Heart left ventricle (tissue), 16 donors: ENCODE results near the gene GTF2A2. TPM values are rescaled to one million over a fixed set of nuclear protein-coding genes. Genes with fewer than 3 reads are reported as not detected.

Experiments
- ATAC-seq, 4 donors: fragments of 200-7000 bp; cut with Tn5 transposase; one replicate each; pipeline ENCODE4 v1.9.1; 2020 to 2022; ENCODE audit warnings: moderate library complexity in 4 of 4, mild to moderate bottlenecking in 3 of 4, moderate number of reproducible peaks in 1 of 4
- DNase-seq, 5 donors: peaks; one replicate each; pipeline ENCODE4 v3.0.0-alpha.2; 2020
- H3K27ac ChIP-seq, 12 donors: fragments of 200-600 bp; sonication (generic) in 4 of 12; one replicate each; pipeline versions ENCODE4 v1.5.0 to v1.8.0; 2016 to 2022; ENCODE audit warnings: mild to moderate bottlenecking in 2 of 12
- H3K27me3 ChIP-seq, 9 donors: fragments of 200-600 bp; sonication (generic) in 2 of 9; one replicate each; pipeline versions ENCODE4 v1.5.1 to v1.8.0; 2016 to 2022; ENCODE audit warnings: mild to moderate bottlenecking in 3 of 9
- H3K36me3 ChIP-seq, 9 donors: fragments of 200-600 bp; sonication (generic) in 2 of 9; one replicate each; pipeline versions ENCODE4 v1.5.0 to v1.8.0; 2018 to 2022; ENCODE audit warnings: mild to moderate bottlenecking in 2 of 9
- H3K4me1 ChIP-seq, 12 donors: fragments of 200-600 bp; sonication (generic) in 4 of 12; one replicate each; pipeline versions ENCODE4 v1.5.0 to v1.8.0; 2016 to 2022; ENCODE audit warnings: mild to moderate bottlenecking in 3 of 12
- H3K4me3 ChIP-seq, 12 donors: fragments of 200-600 bp; sonication (generic) in 4 of 12; one replicate each; pipeline versions ENCODE4 v1.5.0 to v1.8.0; 2017 to 2022; ENCODE audit warnings: mild to moderate bottlenecking in 9 of 12, moderate library complexity in 4 of 12
- H3K9me3 ChIP-seq, 12 donors: fragments of 200-600 bp; sonication (generic) in 4 of 12; one replicate each; pipeline versions ENCODE4 v1.5.0 to v1.8.0; 2016 to 2022; ENCODE audit warnings: mild to moderate bottlenecking in 1 of 12
- POLR2A ChIP-seq, 2 donors: fragments of 450-650 bp; IDR thresholded peaks; one replicate each; pipeline ENCODE4 v1.6.1; 2017; ENCODE audit warnings: antibody characterized with exemption in 2 of 2, mild to moderate bottlenecking in 2 of 2, moderate library complexity in 2 of 2
- WGBS, 4 donors: extraction: QIAGEN DNeasy Blood & Tissue Kit in 2 of 4; methylation state at CpG; one replicate each; pipeline versions ENCODE4 v1.1.5 to v1.1.7; 2013 to 2018; 5-methylcytosine and 5-hydroxymethylcytosine counted together
- intact Hi-C, 10 donors: fragments of 100-400 bp; cut with DNase I; formaldehyde crosslinking; loops; one replicate each; pipeline versions ENCODE4 v1.11.1 to v1.14.2; 2022
- polyA plus RNA-seq, 2 donors: library from polyadenylated mRNA; stranded (reverse); fragments of 200-250 nt; gene quantifications; one replicate each; pipeline ENCODE4 v1.2.3, GENCODE V29; 2013
- total RNA-seq, 9 donors: library from RNA; depleted of rRNA in 2 of 9; stranded (reverse); fragments of >200 nt in 2 of 9; fragmentation: NEBNext Ultra II Directional in 3 of 9; extraction: Animal tissue kit (Norgen Biotek cat#: 25700) in 3 of 9; gene quantifications; one replicate each; pipeline versions ENCODE4 v1.1.0 to v1.2.4, GENCODE V29; 2016 to 2023
- TF ChIP-seq, protein P1 (sequence below), 12 donors: fragments of 200-600 bp; sonication (generic) in 4 of 12; IDR thresholded peaks; one replicate each; pipeline versions ENCODE4 v1.5.0 to v1.8.0; 2018 to 2022; ENCODE audit warnings: antibody characterized with exemption in 12 of 12, mild to moderate bottlenecking in 5 of 12
- donor health status: ischemic (EF 13 %, LVEDD 7.1; RV severe dilation, severe dysfunction).
- donor health status: healthy with polysubstance abuse.
- donor health status: DM: no; HTN: yes; CAD: no.
- donor health status: DM: no; HTN: no; CAD: no.
- donor health status: ischemic (EF 25% LVEDD 6.9; RV normal size, moderate dysfunction).
- donor health status: ischemic (EF 25% LVEDD 5.7; RV mildly dilated, moderate dysfunction).
- donor health status: healthy.
- donor health status: DM: yes; HTN: yes; CAD: no.
- donor health status: ischemic (EF 35%, LVEDD 5.7; RV mildly dilated, moderate dysfunction).
- donor health status: nonischemic (EF 11% LVEDD 7.7; RV severe dilation, severe dysfunction).
- donor health status: DM: yes; HTN: yes; CAD: no.
- donor health status: PGD.
- donor health status: ischemic (EF 29% LVEDD 5.4; RV normal size, mild dysfunction).
- donor health status: nonischemic (EF 23%, LVEDD 6.1; RV moderate dilation, normal function).

Gene GTF2A2
- total and polyA plus RNA-seq, 11 donors: 23.8 to 156 (median 110) TPM

DNA sequence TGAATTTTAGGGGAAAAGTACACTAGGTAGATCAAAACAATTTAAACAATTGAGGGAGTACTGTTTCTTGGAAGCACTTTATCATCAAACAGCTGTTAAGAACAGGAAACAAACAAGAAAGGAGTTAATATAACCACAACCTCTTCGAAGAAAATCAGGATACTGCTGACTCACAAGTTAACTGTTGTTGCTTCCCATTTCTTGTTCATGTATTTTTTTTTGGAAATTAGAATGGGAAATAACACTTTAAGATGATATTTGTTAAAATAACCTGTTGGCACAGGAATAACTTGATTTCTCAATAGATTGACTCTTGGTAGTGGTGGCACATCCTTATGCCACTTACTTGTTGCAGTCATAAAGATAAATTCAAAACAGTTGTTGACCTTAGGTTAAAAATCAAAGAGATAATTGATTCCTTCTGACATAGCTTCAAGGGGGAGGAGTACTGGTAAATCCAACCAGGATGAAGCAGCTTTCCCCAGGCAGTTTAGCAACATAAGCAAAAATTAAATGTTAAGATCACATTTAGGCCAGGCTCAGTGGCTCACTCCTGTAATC is 28.5 kb upstream of the GTF2A2 start:
- peaks cover 0 to 42% (median 22%) of the 10 kb centered on the region in 9 donors for H3K36me3 ChIP-seq
- H3K4me1 ChIP-seq: peaks cover 0 to 59% (median 36%) of the 10 kb centered on the region in 12 donors
- H3K4me3 ChIP-seq: peak overlapping the region in 3 of 12 donors; percentile 2 to 99 (median 3)
- no peaks in the 10 kb centered on the region for H3K27me3 ChIP-seq
- no peak for ATAC-seq
- intact Hi-C loops: no loop called here
- TF ChIP-seq, protein P1, sequence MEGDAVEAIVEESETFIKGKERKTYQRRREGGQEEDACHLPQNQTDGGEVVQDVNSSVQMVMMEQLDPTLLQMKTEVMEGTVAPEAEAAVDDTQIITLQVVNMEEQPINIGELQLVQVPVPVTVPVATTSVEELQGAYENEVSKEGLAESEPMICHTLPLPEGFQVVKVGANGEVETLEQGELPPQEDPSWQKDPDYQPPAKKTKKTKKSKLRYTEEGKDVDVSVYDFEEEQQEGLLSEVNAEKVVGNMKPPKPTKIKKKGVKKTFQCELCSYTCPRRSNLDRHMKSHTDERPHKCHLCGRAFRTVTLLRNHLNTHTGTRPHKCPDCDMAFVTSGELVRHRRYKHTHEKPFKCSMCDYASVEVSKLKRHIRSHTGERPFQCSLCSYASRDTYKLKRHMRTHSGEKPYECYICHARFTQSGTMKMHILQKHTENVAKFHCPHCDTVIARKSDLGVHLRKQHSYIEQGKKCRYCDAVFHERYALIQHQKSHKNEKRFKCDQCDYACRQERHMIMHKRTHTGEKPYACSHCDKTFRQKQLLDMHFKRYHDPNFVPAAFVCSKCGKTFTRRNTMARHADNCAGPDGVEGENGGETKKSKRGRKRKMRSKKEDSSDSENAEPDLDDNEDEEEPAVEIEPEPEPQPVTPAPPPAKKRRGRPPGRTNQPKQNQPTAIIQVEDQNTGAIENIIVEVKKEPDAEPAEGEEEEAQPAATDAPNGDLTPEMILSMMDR (IDR thresholded peaks at IDR 0.05): no peak
- TF ChIP-seq POLR2A (IDR thresholded peaks at IDR 0.05): no peak
- DNase-seq: no peak
- no peaks in the 10 kb centered on the region for H3K9me3 ChIP-seq
- peak overlapping the region in 5 of 12 donors; percentile 3 to 100 (median 29) for H3K27ac ChIP-seq
- 10 to 23% (median 11%) methylated on average over 1 of the region's 1 CpG for WGBS, 4 donors

DNA sequence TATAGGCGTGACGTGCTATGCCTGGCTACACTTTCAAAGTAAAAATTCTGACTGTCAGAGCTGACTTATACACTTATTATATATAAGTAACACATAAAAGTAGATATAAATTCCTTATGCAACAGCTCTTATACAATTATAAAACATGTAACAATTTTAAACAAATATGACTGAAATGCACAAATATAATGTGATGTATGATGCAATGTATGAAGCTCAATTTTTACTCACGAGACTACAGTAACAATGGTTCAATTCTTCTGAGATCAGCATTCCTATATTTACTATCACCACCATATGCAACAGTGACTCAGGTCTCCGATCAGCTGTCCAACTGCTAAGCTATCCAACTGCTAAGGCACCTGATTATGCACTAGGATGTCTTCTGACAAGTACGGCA is 23.6 kb upstream of the GTF2A2 start:
- DNase-seq (no peak), ATAC-seq (no peak)
- TF ChIP-seq, protein P1 (IDR thresholded peaks at IDR 0.05): no peak
- TF ChIP-seq POLR2A (IDR thresholded peaks at IDR 0.05): no peak
- Histone ChIP-seq H3K4me3 (no peak overlapping the region), H3K4me1 (peaks cover 0 to 36% (median 12%) of the 10 kb centered on the region in 12 donors), H3K27me3 (no peaks in the 10 kb centered on the region), H3K27ac (no peak overlapping the region), H3K9me3 (no peaks in the 10 kb centered on the region), H3K36me3 (peaks cover 0 to 81% (median 67%) of the 10 kb centered on the region in 9 donors)
- WGBS, 4 donors: 80 to 98% (median 94%) methylated on average over 4 of the region's 5 CpGs
- intact Hi-C loops: no loop called here

DNA sequence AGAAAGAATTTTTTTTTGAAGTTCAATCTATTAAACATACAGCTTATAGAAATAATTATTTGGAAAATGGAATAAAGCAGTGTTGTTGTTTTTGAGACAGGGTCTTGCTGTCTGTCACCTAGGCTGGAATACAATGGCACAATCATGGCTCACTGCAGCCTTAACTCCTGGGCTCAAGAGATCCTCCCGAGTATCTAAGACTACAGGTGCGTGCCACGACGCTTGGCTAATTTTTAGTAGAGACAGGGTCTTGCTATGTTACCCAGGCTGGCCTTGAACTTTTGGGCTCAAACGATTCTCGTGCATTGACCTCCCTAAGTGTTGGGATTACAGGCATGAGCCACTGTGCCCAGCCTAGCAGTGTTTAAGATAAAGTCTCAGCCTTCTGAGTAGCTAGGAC is 23.0 kb upstream of the GTF2A2 start:
- H3K4me3 ChIP-seq: no peak overlapping the region
- H3K4me1 ChIP-seq: peaks cover 0 to 31% (median 7%) of the 10 kb centered on the region in 12 donors
- DNase-seq: no peak
- H3K36me3 ChIP-seq: peaks cover 0 to 86% (median 72%) of the 10 kb centered on the region in 9 donors
- no peaks in the 10 kb centered on the region for H3K27me3 ChIP-seq
- H3K27ac ChIP-seq: no peak overlapping the region
- intact Hi-C loops: no loop called here
- no peaks in the 10 kb centered on the region for H3K9me3 ChIP-seq
- TF ChIP-seq POLR2A (IDR thresholded peaks at IDR 0.05): no peak
- TF ChIP-seq, protein P1 (IDR thresholded peaks at IDR 0.05): no peak
- no peak for ATAC-seq
- WGBS, 4 donors: 90 to 97% (median 94%) methylated on average over 6 of the region's 6 CpGs

DNA sequence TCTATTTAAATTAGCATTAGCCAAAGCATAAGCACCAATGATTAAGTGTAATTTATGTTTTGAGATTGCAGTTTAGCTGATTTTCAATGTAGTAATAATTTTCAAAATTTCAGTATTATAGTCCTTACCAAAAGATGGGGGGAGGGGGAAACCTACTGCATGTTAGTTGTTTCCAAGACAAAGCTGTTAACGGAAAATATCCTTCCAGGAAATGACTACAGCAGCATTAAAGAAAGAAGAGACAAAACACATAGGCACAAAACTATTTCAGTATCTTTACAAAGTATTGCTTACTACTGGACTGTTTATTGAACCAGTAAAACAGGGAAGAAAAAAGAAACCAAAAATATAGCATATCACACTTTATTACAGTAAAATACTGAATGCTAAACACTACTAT is 21.3 kb upstream of the GTF2A2 start:
- intact Hi-C loops: no loop called here
- peaks cover 3 to 100% (median 89%) of the 10 kb centered on the region in 9 donors for H3K36me3 ChIP-seq
- 50 to 64% (median 52%) methylated on average over 1 of the region's 1 CpG for WGBS, 4 donors
- H3K27me3 ChIP-seq: no peaks in the 10 kb centered on the region
- TF ChIP-seq, protein P1 (IDR thresholded peaks at IDR 0.05): no peak
- DNase-seq (no peak), ATAC-seq (no peak)
- H3K9me3 ChIP-seq: no peaks in the 10 kb centered on the region
- peaks cover 0 to 14% (median 0%) of the 10 kb centered on the region in 12 donors for H3K4me1 ChIP-seq
- no peak overlapping the region for H3K27ac ChIP-seq
- no peak overlapping the region for H3K4me3 ChIP-seq
